Neural progenitor cell (in vitro differentiated cells): ENCODE results near the gene PATZ1.

Experiments
- EZH2 ChIP-seq: fragments of 200-600 bp; sonication (generic); IDR thresholded peaks from 2 replicates; pipeline ENCODE4 v1.6.1; 2017; ENCODE audit warnings: antibody characterized with exemption, mild to moderate bottlenecking, moderate library complexity
- TF ChIP-seq, protein P1 (sequence below): fragments of 200-600 bp; sonication (generic); IDR thresholded peaks from 2 replicates; pipeline ENCODE4 v1.5.1; 2017; ENCODE audit warnings: antibody characterized with exemption, mild to moderate bottlenecking

DNA sequence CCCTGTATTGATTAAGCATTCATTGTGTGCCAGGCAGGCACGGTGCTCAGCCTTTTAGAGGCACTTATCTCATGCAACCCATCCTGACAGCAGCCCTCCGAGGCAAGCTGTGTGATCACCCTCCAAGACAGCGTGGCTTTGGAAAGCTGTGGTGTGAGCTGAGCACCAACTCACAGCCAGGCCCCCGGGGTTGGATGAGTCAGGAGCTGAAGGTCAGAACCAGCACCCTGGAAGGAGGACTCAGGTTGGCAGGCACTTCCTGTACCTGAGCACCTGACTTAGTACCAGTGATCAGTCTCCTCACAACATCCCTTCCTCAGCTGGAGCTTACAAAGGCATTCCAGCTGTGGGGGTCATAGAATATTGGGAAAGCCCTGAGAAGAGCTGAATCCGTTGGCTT is 9.0 kb downstream of the PATZ1 start:
- TF ChIP-seq, protein P1, sequence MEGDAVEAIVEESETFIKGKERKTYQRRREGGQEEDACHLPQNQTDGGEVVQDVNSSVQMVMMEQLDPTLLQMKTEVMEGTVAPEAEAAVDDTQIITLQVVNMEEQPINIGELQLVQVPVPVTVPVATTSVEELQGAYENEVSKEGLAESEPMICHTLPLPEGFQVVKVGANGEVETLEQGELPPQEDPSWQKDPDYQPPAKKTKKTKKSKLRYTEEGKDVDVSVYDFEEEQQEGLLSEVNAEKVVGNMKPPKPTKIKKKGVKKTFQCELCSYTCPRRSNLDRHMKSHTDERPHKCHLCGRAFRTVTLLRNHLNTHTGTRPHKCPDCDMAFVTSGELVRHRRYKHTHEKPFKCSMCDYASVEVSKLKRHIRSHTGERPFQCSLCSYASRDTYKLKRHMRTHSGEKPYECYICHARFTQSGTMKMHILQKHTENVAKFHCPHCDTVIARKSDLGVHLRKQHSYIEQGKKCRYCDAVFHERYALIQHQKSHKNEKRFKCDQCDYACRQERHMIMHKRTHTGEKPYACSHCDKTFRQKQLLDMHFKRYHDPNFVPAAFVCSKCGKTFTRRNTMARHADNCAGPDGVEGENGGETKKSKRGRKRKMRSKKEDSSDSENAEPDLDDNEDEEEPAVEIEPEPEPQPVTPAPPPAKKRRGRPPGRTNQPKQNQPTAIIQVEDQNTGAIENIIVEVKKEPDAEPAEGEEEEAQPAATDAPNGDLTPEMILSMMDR: no peak
- no peak for TF ChIP-seq EZH2
